HEK293T (cell line): Measurements from ENCODE around the gene BPHL.

Experiments
- CTCF ChIA-PET: fragments of 350-600 bp; formaldehyde crosslinking; extraction: SDS; loops from one replicate; lab custom pipeline; 2021; ENCODE audit warnings: antibody characterized with exemption, inconsistent platforms; lab: Yijun Ruan, JAX
- POLR2A ChIA-PET: fragments of 350-600 bp; formaldehyde crosslinking; extraction: SDS; loops from one replicate; lab custom pipeline; 2020; ENCODE audit warnings: antibody characterized with exemption, inconsistent platforms; lab: Yijun Ruan, JAX
- DNase-seq: peaks from one replicate; pipeline ENCODE4 v3.0.0; 2012; ENCODE audit warnings: mixed read lengths; ENCODE audit errors: extremely low spot score
- ARNT ChIP-seq: fragments of 450-650 bp; IDR thresholded peaks from 2 replicates; pipeline ENCODE4 v1.6.1; 2017; ENCODE audit warnings: mild to moderate bottlenecking
- BHLHE40 ChIP-seq: fragments of 450-650 bp; IDR thresholded peaks from 2 replicates; pipeline ENCODE4 v1.6.1; 2016; ENCODE audit warnings: mild to moderate bottlenecking, moderate library complexity, borderline replicate concordance
- CTBP1 ChIP-seq: fragments of 450-650 bp; IDR thresholded peaks from 2 replicates; pipeline ENCODE4 v1.6.1; 2016; ENCODE audit warnings: borderline replicate concordance
- ELF4 ChIP-seq: fragments of 450-650 bp; IDR thresholded peaks from 2 replicates; pipeline ENCODE4 v1.6.1; 2017; ENCODE audit warnings: antibody characterized with exemption
- FOXA1 ChIP-seq: fragments of 450-650 bp; IDR thresholded peaks from 2 replicates; pipeline ENCODE4 v1.6.1; 2016; ENCODE audit warnings: mild to moderate bottlenecking
- FOXK2 ChIP-seq: fragments of 450-650 bp; IDR thresholded peaks from 2 replicates; pipeline ENCODE4 v1.6.1; 2016; ENCODE audit warnings: mild to moderate bottlenecking
- FOXM1 ChIP-seq: fragments of 450-650 bp; IDR thresholded peaks from 2 replicates; pipeline ENCODE4 v1.6.1; 2017; ENCODE audit warnings: mild to moderate bottlenecking, borderline replicate concordance
- HDGF ChIP-seq: fragments of 450-650 bp; IDR thresholded peaks from 2 replicates; pipeline ENCODE4 v1.6.1; 2017; ENCODE audit warnings: antibody characterized with exemption, borderline replicate concordance
- L3MBTL2 ChIP-seq: fragments of 450-650 bp; conservative IDR thresholded peaks from 2 replicates; pipeline ENCODE4 v1.6.1; 2016; ENCODE audit warnings: mild to moderate bottlenecking
- LEF1 ChIP-seq: fragments of 450-650 bp; IDR thresholded peaks from 2 replicates; pipeline ENCODE4 v1.6.1; 2017; ENCODE audit warnings: mild to moderate bottlenecking, borderline replicate concordance
- NFRKB ChIP-seq: fragments of 450-650 bp; IDR thresholded peaks from 2 replicates; pipeline ENCODE4 v1.6.1; 2016; ENCODE audit warnings: mild to moderate bottlenecking, moderate library complexity
- SP1 ChIP-seq: fragments of 450-650 bp; IDR thresholded peaks from 2 replicates; pipeline ENCODE4 v1.6.1; 2017
- SUZ12 ChIP-seq: fragments of 450-650 bp; IDR thresholded peaks from 2 replicates; pipeline ENCODE4 v1.6.1; 2016; ENCODE audit warnings: mild to moderate bottlenecking
- TARDBP ChIP-seq: fragments of 450-650 bp; IDR thresholded peaks from 2 replicates; pipeline ENCODE4 v1.6.1; 2016
- ZNF384 ChIP-seq: fragments of 450-650 bp; IDR thresholded peaks from 2 replicates; pipeline ENCODE4 v1.6.1; 2016
- TF ChIP-seq, protein P1 (sequence below): fragments of 450-650 bp; IDR thresholded peaks from 2 replicates; pipeline ENCODE4 v1.6.1; 2016

The BPHL gene

GRCh38 chr6:3088968-3089367 lies 29.5 kb upstream of the BPHL start:
- no peak for DNase-seq
- TF ChIP-seq LEF1 (no peak), SP1 (no peak)
- ChIA-PET POLR2A (no interaction called here), CTCF (no interaction called here)

DNA sequence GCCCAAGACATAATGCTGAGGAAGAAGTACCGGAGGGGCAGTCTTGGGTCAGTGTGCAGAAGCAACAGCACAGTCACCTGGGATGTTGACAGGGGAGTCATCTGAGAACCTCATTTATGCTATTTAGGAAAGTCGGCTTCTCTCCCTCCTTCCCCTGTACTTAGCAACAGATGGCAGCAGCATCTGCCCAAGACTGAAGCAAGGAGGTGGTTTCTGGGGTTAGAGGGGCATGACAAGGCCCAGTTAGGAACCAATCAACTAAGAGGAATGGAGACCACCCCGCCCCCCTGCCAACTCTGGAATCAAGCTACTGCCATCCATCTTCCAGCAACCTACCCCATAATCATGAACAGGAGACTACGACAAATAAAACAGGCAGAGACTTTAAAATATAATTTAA lies 28.5 kb upstream of the BPHL start:
- no peak for TF ChIP-seq TARDBP
- ChIA-PET POLR2A (no interaction called here), CTCF (no interaction called here)
- DNase-seq: no peak

- ChIA-PET CTCF (no interaction called here), POLR2A (no interaction called here)
- no peak for DNase-seq
- TF ChIP-seq NFRKB: no peak
- TF ChIP-seq SUZ12: no peak
- no peak for TF ChIP-seq L3MBTL2
- TF ChIP-seq LEF1: no peak
- no peak for TF ChIP-seq TARDBP
- no peak for TF ChIP-seq BHLHE40
- TF ChIP-seq FOXM1: no peak
- TF ChIP-seq FOXA1: no peak
- no peak for TF ChIP-seq ELF4
- TF ChIP-seq FOXK2: no peak
- TF ChIP-seq, protein P1, sequence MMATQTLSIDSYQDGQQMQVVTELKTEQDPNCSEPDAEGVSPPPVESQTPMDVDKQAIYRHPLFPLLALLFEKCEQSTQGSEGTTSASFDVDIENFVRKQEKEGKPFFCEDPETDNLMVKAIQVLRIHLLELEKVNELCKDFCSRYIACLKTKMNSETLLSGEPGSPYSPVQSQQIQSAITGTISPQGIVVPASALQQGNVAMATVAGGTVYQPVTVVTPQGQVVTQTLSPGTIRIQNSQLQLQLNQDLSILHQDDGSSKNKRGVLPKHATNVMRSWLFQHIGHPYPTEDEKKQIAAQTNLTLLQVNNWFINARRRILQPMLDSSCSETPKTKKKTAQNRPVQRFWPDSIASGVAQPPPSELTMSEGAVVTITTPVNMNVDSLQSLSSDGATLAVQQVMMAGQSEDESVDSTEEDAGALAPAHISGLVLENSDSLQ: no peak
- TF ChIP-seq ZNF384: no peak
Observed at GRCh38 chr6:3094815-3095214, 23.7 kb upstream of the BPHL start.

DNA sequence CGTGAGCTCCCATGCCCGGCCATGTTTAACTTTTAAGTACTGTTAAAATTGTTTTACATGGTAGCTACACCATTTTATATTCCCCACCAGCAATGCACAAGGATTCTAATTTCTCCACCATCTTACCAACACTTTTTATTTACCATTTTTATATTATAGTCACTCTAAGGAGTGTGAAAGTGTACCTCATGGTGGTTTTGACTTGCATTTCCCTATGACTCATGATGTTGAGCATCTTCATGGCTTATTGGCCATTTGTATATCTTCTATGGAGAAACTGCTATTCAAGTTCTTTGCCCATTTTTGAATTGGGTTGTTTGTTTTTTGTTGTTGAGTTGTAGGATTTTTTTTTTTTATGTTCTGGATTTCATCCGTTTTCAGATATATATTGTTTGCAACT lies 15.6 kb upstream of the BPHL start:
- ChIA-PET CTCF (no interaction called here), POLR2A (no interaction called here)
- DNase-seq: no peak
- no peak for TF ChIP-seq NFRKB
- TF ChIP-seq ARNT: no peak
- no peak for TF ChIP-seq SUZ12

- CTCF ChIA-PET: no interaction called here
Observed at GRCh38 chr6:3108746-3109414, 9.6 kb upstream of the BPHL start.

GRCh38 chr6:3109761-3110160 lies 8.8 kb upstream of the BPHL start:
- POLR2A ChIA-PET: interaction anchor here (1.2 kb wide), 1 partner anchor 9 kb away, joined by 3 read pairs; the partner anchor contains the start of gene BPHL

More at GRCh38 chr6:3108746-3109414, 9.6 kb upstream of the BPHL start:
- TF ChIP-seq FOXK2: no peak
- no peak for TF ChIP-seq BHLHE40
- no peak for TF ChIP-seq ZNF384
- no peak for TF ChIP-seq FOXA1
- DNase-seq: no peak
- POLR2A ChIA-PET: interaction anchor here (1.2 kb wide), 1 partner anchor 9 kb away, joined by 3 read pairs; the partner anchor contains the start of gene BPHL

DNA sequence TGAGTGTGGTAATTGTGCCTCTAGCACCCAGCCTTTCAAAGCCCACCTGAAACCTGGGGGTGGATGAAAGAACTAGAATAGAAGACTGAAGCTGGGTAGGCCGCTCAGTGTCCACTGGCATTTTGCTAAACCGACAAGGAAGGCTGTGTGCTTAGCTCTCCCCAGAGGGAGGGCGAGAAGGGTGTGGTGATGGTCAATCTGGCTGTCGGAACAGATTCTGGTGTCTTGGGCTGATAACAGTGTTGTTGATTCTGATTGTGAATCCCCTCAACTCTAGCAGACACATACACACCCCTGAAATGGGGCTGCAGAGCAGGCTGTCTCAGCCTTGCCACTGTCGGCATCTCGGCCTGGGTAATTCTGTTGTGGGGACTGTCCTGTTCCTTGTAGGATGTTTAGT lies 4.1 kb upstream of the BPHL start:
- CTCF ChIA-PET: no interaction called here
- POLR2A ChIA-PET: no interaction called here

More at GRCh38 chr6:3109761-3110160, 8.8 kb upstream of the BPHL start:
- DNase-seq: no peak
- CTCF ChIA-PET: interaction anchor here (0.6 kb wide), 1 partner anchor 247 kb away, joined by 8 read pairs; no protein-coding TSS in a partner anchor
- TF ChIP-seq NFRKB (no peak), L3MBTL2 (no peak)

GRCh38 chr6:3117912-3118352 lies 579 bp upstream of the BPHL start:
- POLR2A ChIA-PET: interaction anchor here (0.5 to 1.8 kb wide), 11 partner anchors 9 to 141 kb away, joined by 3 to 9 read pairs (median 3); partner anchors contain the start of gene PSMG4
- TF ChIP-seq, protein P1: no peak
- TF ChIP-seq SP1 (no peak), L3MBTL2 (no peak), SUZ12 (no peak), ELF4 (no peak), NFRKB (no peak), ARNT (no peak), CTBP1 (no peak), FOXM1 (no peak), FOXA1 (no peak), FOXK2 (no peak), TARDBP (no peak), BHLHE40 (no peak), ZNF384 (no peak), HDGF (no peak), LEF1 (no peak)
- CTCF ChIA-PET: no interaction called here
- DNase-seq: no peak

More for the DNA sequence above, 4.1 kb upstream of the BPHL start:
- TF ChIP-seq BHLHE40 (no peak), CTBP1 (no peak), HDGF (no peak), FOXA1 (no peak), L3MBTL2 (no peak), NFRKB (no peak), FOXK2 (no peak)
- TF ChIP-seq, protein P1: no peak
- no peak for DNase-seq
